ENCODE results near the gene ADNP2.

DNA sequence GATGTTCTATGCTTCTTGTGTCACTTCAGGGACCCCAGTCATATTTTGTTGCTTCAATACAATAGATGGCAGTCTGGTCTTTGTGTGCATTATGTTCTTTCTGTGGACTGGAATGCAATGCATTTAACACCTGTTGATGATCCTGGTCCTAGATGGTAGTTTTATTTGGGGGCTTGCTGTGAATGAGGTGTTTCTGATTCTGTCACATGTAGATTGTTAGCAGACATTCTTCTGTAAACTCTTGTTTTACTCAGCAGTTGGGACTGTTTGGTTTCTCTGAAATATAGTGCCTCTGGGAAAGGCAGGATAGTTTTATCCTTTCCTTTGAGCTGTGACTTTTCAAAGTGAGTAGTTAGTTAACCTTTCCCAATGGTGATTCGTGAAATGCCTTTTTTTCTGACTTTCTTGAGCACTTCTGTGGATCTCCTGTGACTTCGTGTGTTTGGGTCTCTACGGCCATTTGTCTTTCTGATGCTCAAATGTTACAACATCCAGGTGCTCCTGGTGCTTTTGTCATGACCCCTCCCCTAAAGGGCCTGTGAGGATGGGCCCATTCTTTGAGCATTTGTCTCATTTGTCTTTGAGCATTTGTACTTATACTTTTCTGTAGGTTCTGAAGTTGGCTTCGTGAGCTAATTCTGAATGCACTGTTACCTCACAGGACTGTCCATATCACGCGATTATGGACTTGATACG lies 20.8 kb downstream of the ADNP2 start:
- TF ChIP-seq, protein P1, sequence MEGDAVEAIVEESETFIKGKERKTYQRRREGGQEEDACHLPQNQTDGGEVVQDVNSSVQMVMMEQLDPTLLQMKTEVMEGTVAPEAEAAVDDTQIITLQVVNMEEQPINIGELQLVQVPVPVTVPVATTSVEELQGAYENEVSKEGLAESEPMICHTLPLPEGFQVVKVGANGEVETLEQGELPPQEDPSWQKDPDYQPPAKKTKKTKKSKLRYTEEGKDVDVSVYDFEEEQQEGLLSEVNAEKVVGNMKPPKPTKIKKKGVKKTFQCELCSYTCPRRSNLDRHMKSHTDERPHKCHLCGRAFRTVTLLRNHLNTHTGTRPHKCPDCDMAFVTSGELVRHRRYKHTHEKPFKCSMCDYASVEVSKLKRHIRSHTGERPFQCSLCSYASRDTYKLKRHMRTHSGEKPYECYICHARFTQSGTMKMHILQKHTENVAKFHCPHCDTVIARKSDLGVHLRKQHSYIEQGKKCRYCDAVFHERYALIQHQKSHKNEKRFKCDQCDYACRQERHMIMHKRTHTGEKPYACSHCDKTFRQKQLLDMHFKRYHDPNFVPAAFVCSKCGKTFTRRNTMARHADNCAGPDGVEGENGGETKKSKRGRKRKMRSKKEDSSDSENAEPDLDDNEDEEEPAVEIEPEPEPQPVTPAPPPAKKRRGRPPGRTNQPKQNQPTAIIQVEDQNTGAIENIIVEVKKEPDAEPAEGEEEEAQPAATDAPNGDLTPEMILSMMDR (IDR thresholded peaks at IDR 0.05) = no peak
- no peak for TF ChIP-seq POLR2A (IDR thresholded peaks at IDR 0.05)
